Activated CD4-positive, alpha-beta T cell treated with anti-CD3 and anti-CD28 coated beads, Interleukin-2, amount 50 U/mL, for 24 hours (primary cell): ENCODE measurements around the gene RCAN3.

Experiments
- DNase-seq, 2 donors: peaks; one replicate each; pipeline ENCODE4 v3.0.0-alpha.2; 2020; ENCODE audit warnings: low read depth in 1 of 2, low spot score in 1 of 2

The RCAN3 gene

GRCh38 chr1:24572301-24572700 is 69.7 kb downstream of the RCAN3 start:
- no peak for DNase-seq

DNA sequence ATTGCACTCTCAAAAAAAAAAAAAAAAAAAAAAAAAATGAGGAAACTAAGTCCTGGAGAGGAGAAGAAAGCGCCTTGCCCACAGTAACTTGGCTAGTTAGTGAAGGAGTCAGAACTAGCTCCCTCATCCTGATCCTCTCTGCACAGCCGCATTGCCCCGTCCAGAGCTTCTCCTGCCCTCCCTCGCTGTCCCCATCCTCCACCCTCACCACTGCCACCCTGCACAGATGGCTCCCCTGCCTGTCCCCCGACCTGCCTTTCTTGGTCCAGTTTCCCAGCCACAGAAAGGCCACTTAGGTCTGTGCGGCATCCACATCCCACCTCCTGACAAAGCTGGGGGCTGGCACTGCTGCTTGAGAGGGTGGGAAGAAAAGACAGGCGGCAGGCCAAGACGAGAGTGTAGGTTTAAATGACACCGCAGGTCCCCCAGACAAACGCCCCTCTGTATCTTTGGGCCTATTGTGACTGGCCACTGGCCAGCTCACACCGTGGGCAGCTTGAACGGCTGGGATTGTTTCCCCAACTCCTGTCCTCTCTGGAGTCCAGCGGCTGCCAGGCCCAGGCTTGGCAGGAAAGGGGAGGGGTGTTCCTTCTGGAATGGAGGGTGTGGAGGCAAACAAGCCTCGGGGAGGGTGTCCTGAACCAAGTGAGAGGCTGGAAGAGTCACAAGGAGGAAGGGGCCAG is 73.4 kb downstream of the RCAN3 start:
- no peak for DNase-seq

- no peak for DNase-seq
These were observed 76.2 kb downstream of the RCAN3 start for GRCh38 chr1:24578846-24579245.

GRCh38 chr1:24580756-24581155 is 78.1 kb downstream of the RCAN3 start:
- DNase-seq, result no peak

- no peak for DNase-seq
These were observed 81.6 kb downstream of the RCAN3 start for GRCh38 chr1:24584171-24584647.

GRCh38 chr1:24586119-24586518 is 83.5 kb downstream of the RCAN3 start:
- no peak for DNase-seq

- DNase-seq, result peak; percentile 2 to 69
These were observed 84.6 kb downstream of the RCAN3 start for GRCh38 chr1:24586970-24587820.

DNA sequence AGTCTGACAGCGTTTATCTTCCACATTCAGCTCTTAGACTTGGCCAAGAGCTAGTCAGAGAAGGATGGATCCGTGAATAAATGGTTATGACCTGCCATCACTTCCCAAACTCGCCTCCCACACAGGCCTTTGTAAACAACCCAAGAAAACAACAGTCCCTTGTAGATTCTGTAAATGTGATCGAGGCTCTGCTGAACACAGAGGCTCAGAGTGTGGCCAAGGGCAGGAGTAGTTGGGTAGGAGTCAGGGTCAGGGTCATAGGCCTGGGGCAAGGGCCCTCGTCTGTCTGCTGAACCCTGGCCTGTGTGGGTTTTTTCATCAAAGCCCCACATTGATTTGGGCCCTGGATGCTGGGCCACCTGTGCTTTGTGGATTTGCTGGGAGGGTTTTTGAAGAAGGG is 85.9 kb downstream of the RCAN3 start:
- DNase-seq, result no peak

DNA sequence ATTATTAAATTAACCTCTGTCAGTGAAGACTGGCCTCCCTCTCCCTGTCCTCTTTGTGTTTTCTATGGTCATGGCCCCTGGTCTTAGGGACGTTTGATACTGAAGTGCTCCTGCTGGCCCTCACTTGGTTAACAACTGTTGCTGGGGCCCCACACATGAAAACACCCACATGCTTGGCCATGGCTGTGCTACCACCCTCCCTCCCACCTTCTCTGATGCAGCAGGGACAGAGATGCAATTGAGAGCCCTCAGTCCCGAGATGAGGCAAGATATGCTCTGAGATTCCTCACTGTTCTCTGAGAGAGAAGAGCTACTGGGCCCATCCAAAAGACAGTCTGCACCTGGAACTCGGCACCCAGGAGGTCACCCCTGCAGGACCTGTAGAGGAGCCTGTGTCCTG is 86.6 kb downstream of the RCAN3 start:
- DNase-seq, result no peak
